SK-N-SH (cell line): ENCODE measurements around the gene ARID4B. TPM values are rescaled to one million over a fixed set of nuclear protein-coding genes. Genes with fewer than 3 reads are reported as not detected.

Experiments used
- CTCF ChIA-PET: fragments of 300-600, 350-600 bp; formaldehyde crosslinking; extraction: SDS; loops from one replicate; lab custom pipeline; 2021; lab: Yijun Ruan, JAX
- POLR2A ChIA-PET: fragments of 350-600 bp; sonication (Branson Sonifier 250); formaldehyde crosslinking; extraction: SDS; loops from one replicate; lab custom pipeline; 2020; ENCODE audit warnings: antibody characterized with exemption, inconsistent platforms; lab: Yijun Ruan, JAX
- DNase-seq: peaks from one replicate; pipeline ENCODE4 v3.0.0; 2012
- H2AFZ ChIP-seq: fragments of 200-600 bp; sonication (generic); 2 replicates; pipeline ENCODE4 v1.8.1; 2016; ENCODE audit warnings: antibody characterized with exemption, mild to moderate bottlenecking, low read depth
- H3F3A ChIP-seq: fragments of 200-600 bp; sonication (generic); replicated peaks from 2 replicates; pipeline ENCODE3; 2016; ENCODE audit warnings: antibody characterized with exemption, mild to moderate bottlenecking; ENCODE audit not compliant: insufficient read depth
- H3K27ac ChIP-seq, 2 experiments: fragments of 200-500 bp in 1 of 2; fragments of 200-600 bp in 1 of 2; sonication (Bioruptor generic) in 1 of 2; sonication (generic), shearing (Covaris generic) in 1 of 2; 2 replicates each; pipeline versions ENCODE4 v1.5.1 to v1.6.1; 2014 to 2016; ENCODE audit warnings: low read depth in 2 of 2, inconsistent platforms in 1 of 2, low read length in 1 of 2, mild to moderate bottlenecking in 1 of 2, mixed read lengths in 1 of 2
- H3K27me3 ChIP-seq: fragments of 200-600 bp; sonication (generic), shearing (Covaris generic); 2 replicates; pipeline ENCODE4 v1.6.1; 2016; ENCODE audit warnings: mixed run types; ENCODE audit not compliant: insufficient read depth
- H3K36me3 ChIP-seq, 2 experiments: fragments of 200-500 bp in 1 of 2; fragments of 200-600 bp in 1 of 2; sonication (Bioruptor generic) in 1 of 2; sonication (generic) in 1 of 2; replicated peaks in 1 of 2; 2 replicates each; pipeline versions ENCODE3 to v1.5.1; 2014 to 2016; ENCODE audit warnings: low read length in 1 of 2, mild to moderate bottlenecking in 1 of 2; ENCODE audit not compliant: insufficient read depth in 2 of 2, control insufficient read depth in 1 of 2
- H3K4me1 ChIP-seq, 2 experiments: fragments of 200-500 bp in 1 of 2; fragments of 200-600 bp in 1 of 2; sonication (Bioruptor generic) in 1 of 2; sonication (generic), shearing (Covaris generic) in 1 of 2; 2 replicates each; pipeline versions ENCODE4 v1.5.1 to v1.6.1; 2014 to 2016; ENCODE audit warnings: low read depth in 1 of 2, low read length in 1 of 2, mixed run types in 1 of 2; ENCODE audit not compliant: insufficient read depth in 2 of 2, control insufficient read depth in 1 of 2
- H3K4me2 ChIP-seq: fragments of 200-600 bp; sonication (generic), shearing (Covaris generic); 2 replicates; pipeline ENCODE4 v1.6.1; 2017; ENCODE audit warnings: mixed run types
- H3K4me3 ChIP-seq, 2 experiments: fragments of 200-500 bp in 1 of 2; fragments of 200-600 bp in 1 of 2; sonication (Bioruptor generic) in 1 of 2; sonication (generic), shearing (Covaris generic) in 1 of 2; 2 replicates each; pipeline versions ENCODE4 v1.5.1 to v1.8.1; 2014 to 2016; ENCODE audit warnings: low read depth in 2 of 2, inconsistent platforms in 1 of 2, low read length in 1 of 2, mild to moderate bottlenecking in 1 of 2, mixed read lengths in 1 of 2, moderate library complexity in 1 of 2
- H3K79me2 ChIP-seq: fragments of 200-600 bp; sonication (generic); 2 replicates; pipeline ENCODE4 v1.8.1; 2017; ENCODE audit warnings: mild to moderate bottlenecking; ENCODE audit not compliant: insufficient read depth
- H3K9ac ChIP-seq: fragments of 200-600 bp; sonication (generic); 2 replicates; pipeline ENCODE4 v1.6.1; 2017; ENCODE audit warnings: mixed run types
- H3K9me2 ChIP-seq: fragments of 200-600 bp; sonication (generic); 2 replicates; pipeline ENCODE4 v1.6.1; 2017; ENCODE audit warnings: mixed run types
- H3K9me3 ChIP-seq: fragments of 200-600 bp; sonication (generic); 2 replicates; pipeline ENCODE4 v1.6.1; 2017; ENCODE audit warnings: mixed run types, mild to moderate bottlenecking, moderate library complexity
- H4K20me1 ChIP-seq: fragments of 200-600 bp; sonication (generic); 2 replicates; pipeline ENCODE4 v1.6.1; 2017; ENCODE audit warnings: mild to moderate bottlenecking, mixed run types; ENCODE audit not compliant: insufficient read depth
- CTCF ChIP-seq: fragments of 200-600 bp; sonication (generic); IDR thresholded peaks from 2 replicates; pipeline ENCODE4 v1.6.1; 2017; ENCODE audit warnings: antibody characterized with exemption, mild to moderate bottlenecking, moderate library complexity
- EP300 ChIP-seq, 2 experiments: IDR thresholded peaks; 2 replicates each; pipeline versions ENCODE4 v1.4.0 to v1.6.1; 2012; ENCODE audit warnings: borderline replicate concordance in 1 of 2, low read depth in 1 of 2, low read length in 1 of 2
- EZH2phosphoT487 ChIP-seq: fragments of 200-600 bp; sonication (generic); IDR thresholded peaks from 2 replicates; pipeline ENCODE4 v1.6.1; 2017; ENCODE audit warnings: low read depth, mixed run types, mild to moderate bottlenecking, antibody characterized with exemption, moderate library complexity, borderline replicate concordance
- FOXM1 ChIP-seq: IDR thresholded peaks from 2 replicates; pipeline ENCODE4 v1.4.0; 2012; ENCODE audit warnings: low read depth, mild to moderate bottlenecking
- GATA2 ChIP-seq: sonication (generic); formaldehyde crosslinking; IDR thresholded peaks from 2 replicates; pipeline ENCODE4 v1.5.0; 2020; ENCODE audit warnings: mild to moderate bottlenecking, missing genetic modification reagents
- IRF3 ChIP-seq: fragments of 150-350 bp; IDR thresholded peaks from 2 replicates; pipeline ENCODE4 v1.6.1; 2016; ENCODE audit warnings: mild to moderate bottlenecking, low read depth, low read length
- MEF2A ChIP-seq: IDR thresholded peaks from 2 replicates; pipeline ENCODE4 v1.4.0; 2012; ENCODE audit warnings: low read depth, borderline replicate concordance
- MXI1 ChIP-seq: IDR thresholded peaks from 2 replicates; pipeline ENCODE4 v1.6.1; 2012; ENCODE audit warnings: mild to moderate bottlenecking, low read depth, low read length, improper control_type of control experiment
- PBX3 ChIP-seq: IDR thresholded peaks from 2 replicates; pipeline ENCODE4; 2012
- POLR2AphosphoS5 ChIP-seq: IDR thresholded peaks from 2 replicates; pipeline ENCODE4 v1.6.1; 2012; ENCODE audit warnings: low read depth, low read length
- RCOR1 ChIP-seq: fragments of 150-350 bp; IDR thresholded peaks from 2 replicates; pipeline ENCODE4 v1.6.1; 2017; ENCODE audit warnings: antibody characterized with exemption, low read length
- RXRA ChIP-seq: IDR thresholded peaks from 2 replicates; pipeline ENCODE4 v1.4.0; 2012; ENCODE audit warnings: low read depth, mild to moderate bottlenecking, borderline replicate concordance
- TAF1 ChIP-seq: IDR thresholded peaks from 2 replicates; pipeline ENCODE4 v1.6.1; 2012; ENCODE audit warnings: low read depth, mild to moderate bottlenecking, low read length, moderate library complexity, borderline replicate concordance
- TCF12 ChIP-seq: IDR thresholded peaks from 2 replicates; pipeline ENCODE4 v1.4.0; 2012
- USF1 ChIP-seq: IDR thresholded peaks from 2 replicates; pipeline ENCODE4 v1.4.0; 2012; ENCODE audit warnings: low read depth, borderline replicate concordance
- YY1 ChIP-seq: IDR thresholded peaks from 2 replicates; pipeline ENCODE4 v1.4.0; 2012; ENCODE audit warnings: low read depth, mild to moderate bottlenecking
- WGBS: methylation state at CpG from one replicate; pipeline ENCODE4 v1.1.6; 2017; ENCODE audit warnings: low lambda C conversion rate; 5-methylcytosine and 5-hydroxymethylcytosine counted together
- polyA plus RNA-seq, 3 experiments: library from polyadenylated mRNA; depleted of rRNA; stranded (reverse); fragments of >200 nt; gene quantifications; 2 replicates each; pipeline ENCODE4 v1.2.3, GENCODE V29; 2012

ARID4B gene
- polyA plus RNA-seq, 1 of the 3 experiments (the other 2 are of a cell fraction), result 4.4 TPM

GRCh38 chr1:235336903-235337302 lies 8.9 kb upstream of the ARID4B start:
- Histone ChIP-seq H3K27me3 (no peaks in the 10 kb centered on the region), H3K27ac (no peak overlapping the region), H3K4me3 (no peak overlapping the region), H3K4me2 (no peak overlapping the region), H4K20me1 (peaks cover 9% of the 10 kb centered on the region; the same call in 1 of the 2 replicates), H3K9me3 (no peaks in the 10 kb centered on the region), H3K79me2 (peaks cover 60% of the 10 kb centered on the region), H3K9ac (no peak overlapping the region), H3K4me1 (no peaks in the 10 kb centered on the region; a peak in 1 of 4 replicates), H3F3A (no peaks in the 10 kb centered on the region), H3K36me3 (peaks cover 26 to 28% of the 10 kb centered on the region in 2 experiments), H3K9me2 (no peaks in the 10 kb centered on the region), H2AFZ (no peak overlapping the region)
- no peak for DNase-seq
- 95% methylated on average over 4 of the region's 4 CpGs for WGBS
- TF ChIP-seq IRF3 (no peak), CTCF (no peak), EZH2phosphoT487 (no peak), TCF12 (no peak), PBX3 (no peak), EP300 (IDR thresholded peaks at IDR 0.05; ENCODE audit: borderline replicate concordance in 1 of 2, low read depth in 1 of 2, low read length in 1 of 2) (no peak), MXI1 (no peak), GATA2 (CRISPR knock-in tag) (no peak)
- ChIA-PET CTCF (interaction anchor here (1.4 kb wide), 1 partner anchor 78 kb away, joined by 3 read pairs; no protein-coding TSS in a partner anchor), POLR2A (no interaction called here)

GRCh38 chr1:235331401-235331800 lies 3.4 kb upstream of the ARID4B start:
- H3K79me2 ChIP-seq, result peaks cover 86% of the 10 kb centered on the region
- CTCF ChIA-PET, result interaction anchor here (1.1 to 4.8 kb wide), 3 partner anchors 8 to 84 kb away, joined by 3 to 33 read pairs (median 4); no protein-coding TSS in a partner anchor
- H2AFZ ChIP-seq, result no peak overlapping the region
- H3K9ac ChIP-seq, result peak overlapping the region; percentile 82; the same call in 1 of the 2 replicates
- POLR2A ChIA-PET, result no interaction called here
- H3K4me2 ChIP-seq, result peak overlapping the region; percentile 85
- TF ChIP-seq EP300 (IDR thresholded peaks at IDR 0.05; ENCODE audit: borderline replicate concordance in 1 of 2, low read depth in 1 of 2, low read length in 1 of 2) (no peak), RXRA (no peak), IRF3 (no peak), TAF1 (no peak), RCOR1 (no peak), MXI1 (no peak), MEF2A (no peak), USF1 (no peak), POLR2AphosphoS5 (no peak), YY1 (no peak), FOXM1 (no peak)
- no peak for DNase-seq
- H4K20me1 ChIP-seq, result peaks cover 29% of the 10 kb centered on the region
- H3K4me3 ChIP-seq, result peak overlapping the region; percentile 75 to 86; a peak in 3 of 4 replicates
- peaks cover 0 to 13% of the 10 kb centered on the region in 2 experiments; a peak in 2 of 4 replicates for H3K4me1 ChIP-seq
- H3F3A ChIP-seq, result peaks cover 19% of the 10 kb centered on the region
- H3K36me3 ChIP-seq, result peaks cover 18 to 28% of the 10 kb centered on the region in 2 experiments
- 44% methylated on average over 3 of the region's 3 CpGs for WGBS
- no peaks in the 10 kb centered on the region for H3K9me2 ChIP-seq
- 0 out of 4 replicates have a peak overlapping the region, but pooled peaks of 1 of the 2 experiments have one; percentile 12 for H3K27ac ChIP-seq
- H3K9me3 ChIP-seq, result no peaks in the 10 kb centered on the region
- H3K27me3 ChIP-seq, result no peaks in the 10 kb centered on the region
